Measurements from ENCODE around the gene HBE1. TPM values are rescaled to one million over a fixed set of nuclear protein-coding genes. Genes with fewer than 3 reads are reported as not detected.

Gene HBE1
- polyA plus RNA-seq, 1 of the 3 experiments (the other 2 are of a cell fraction): 2.4 TPM

- Histone ChIP-seq H3K27me3 (ENCODE audit: insufficient read depth) (no peaks in the 10 kb centered on the region), H3K27ac (ENCODE audit: low read depth in 2 of 2, low read length in 1 of 2) (no peak overlapping the region), H3F3A (replicated peaks; ENCODE audit: insufficient read depth) (no peaks in the 10 kb centered on the region), H3K36me3 (replicated peaks in 1 of 2; ENCODE audit: control insufficient read depth in 1 of 2, insufficient read depth in 2 of 2, low read length in 1 of 2) (no peaks in the 10 kb centered on the region), H3K79me2 (ENCODE audit: insufficient read depth) (no peaks in the 10 kb centered on the region), H3K4me3 (ENCODE audit: low read depth in 2 of 2, low read length in 1 of 2) (no peak overlapping the region), H4K20me1 (ENCODE audit: insufficient read depth) (no peaks in the 10 kb centered on the region), H3K4me2 (no peak overlapping the region), H3K4me1 (ENCODE audit: control insufficient read depth in 1 of 2, insufficient read depth in 2 of 2, low read depth in 1 of 2, low read length in 1 of 2) (no peaks in the 10 kb centered on the region), H2AFZ (ENCODE audit: low read depth) (no peak overlapping the region), H3K9me2 (no peaks in the 10 kb centered on the region), H3K9me3 (no peaks in the 10 kb centered on the region), H3K9ac (no peak overlapping the region)
- no peak for DNase-seq
- 6% methylated on average over 1 of the region's 1 CpG for WGBS (ENCODE audit: low lambda C conversion rate)
- ChIA-PET POLR2A (no interaction called here), CTCF (no interaction called here)
- TF ChIP-seq CHD2 (IDR thresholded peaks at IDR 0.05; ENCODE audit: low read length, partially characterized antibody) (no peak), REST (IDR thresholded peaks at IDR 0.05; ENCODE audit: low read depth, low read length) (no peak)
Measured at GRCh38 chr11:5233307-5233706, 36.4 kb downstream of the HBE1 start.

GRCh38 chr11:5232821-5233220, 36.9 kb downstream of the HBE1 start:
- no peaks in the 10 kb centered on the region for H4K20me1 ChIP-seq (ENCODE audit: insufficient read depth)
- H3F3A ChIP-seq (replicated peaks; ENCODE audit: insufficient read depth): no peaks in the 10 kb centered on the region
- no peaks in the 10 kb centered on the region for H3K27me3 ChIP-seq (ENCODE audit: insufficient read depth)
- H3K9me3 ChIP-seq: no peaks in the 10 kb centered on the region
- no peaks in the 10 kb centered on the region for H3K9me2 ChIP-seq
- WGBS (ENCODE audit: low lambda C conversion rate): 31% methylated on average over 2 of the region's 2 CpGs
- no peak overlapping the region for H3K27ac ChIP-seq (ENCODE audit: low read depth in 2 of 2, low read length in 1 of 2)
- ChIA-PET POLR2A (no interaction called here), CTCF (no interaction called here)
- no peaks in the 10 kb centered on the region for H3K79me2 ChIP-seq (ENCODE audit: insufficient read depth)
- no peak for TF ChIP-seq JUND (IDR thresholded peaks at IDR 0.05)
- no peak for TF ChIP-seq ZBTB33 (IDR thresholded peaks at IDR 0.05; ENCODE audit: borderline replicate concordance, low read depth)
- no peak for TF ChIP-seq NFIC (IDR thresholded peaks at IDR 0.05; ENCODE audit: borderline replicate concordance)
- no peak for TF ChIP-seq RAD21 (IDR thresholded peaks at IDR 0.05; ENCODE audit: low read length)
- TF ChIP-seq GABPA (IDR thresholded peaks at IDR 0.05; ENCODE audit: low read depth): no peak
- TF ChIP-seq TEAD4 (IDR thresholded peaks at IDR 0.05; ENCODE audit: borderline replicate concordance, insufficient read depth): no peak
- no peak for DNase-seq
- H3K36me3 ChIP-seq (replicated peaks in 1 of 2; ENCODE audit: control insufficient read depth in 1 of 2, insufficient read depth in 2 of 2, low read length in 1 of 2): no peaks in the 10 kb centered on the region
- no peak overlapping the region for H3K4me3 ChIP-seq (ENCODE audit: low read depth in 2 of 2, low read length in 1 of 2)
- no peak overlapping the region for H3K4me2 ChIP-seq
- H2AFZ ChIP-seq (ENCODE audit: low read depth): no peak overlapping the region
- no peak overlapping the region for H3K9ac ChIP-seq
- no peaks in the 10 kb centered on the region for H3K4me1 ChIP-seq (ENCODE audit: control insufficient read depth in 1 of 2, insufficient read depth in 2 of 2, low read depth in 1 of 2, low read length in 1 of 2)

Measured in SK-N-SH (cell line).